ENCODE results near the gene ARHGAP1. TPM values are rescaled to one million over a fixed set of nuclear protein-coding genes. Genes with fewer than 3 reads are reported as not detected.

ARHGAP1 gene
- total and polyA plus RNA-seq, 8 donors: 18.7 to 51.1 (median 28.4) TPM

- intact Hi-C loops (cut with DNase I): no loop called here
- no peak overlapping the region for H3K27ac ChIP-seq
- DNase-seq: no peak
- no peaks in the 10 kb centered on the region for H3K27me3 ChIP-seq
- peaks cover 0 to 5% (median 0%) of the 10 kb centered on the region in 3 donors for H3K4me1 ChIP-seq
- no peaks in the 10 kb centered on the region for H3K36me3 ChIP-seq
- peak in 3 of 4 donors; percentile 22 to 41 (median 41) for ATAC-seq
- H3K9me3 ChIP-seq: no peaks in the 10 kb centered on the region
- no peak for FAIRE-seq
- no peak for TF ChIP-seq CTCF (IDR thresholded peaks at IDR 0.05)
- 76 to 82% methylated on average over 6 of the region's 6 CpGs for WGBS, 2 donors
- H3K4me3 ChIP-seq: no peak overlapping the region
These were observed 60.2 kb downstream of the ARHGAP1 start for GRCh38 chr11:46640036-46640788.

GRCh38 chr11:46639197-46639839 lies 61.1 kb downstream of the ARHGAP1 start:
- no peaks in the 10 kb centered on the region for H3K9me3 ChIP-seq
- WGBS, 2 donors: 95 to 97% methylated on average over 7 of the region's 7 CpGs
- TF ChIP-seq CTCF (IDR thresholded peaks at IDR 0.05): no peak
- H3K36me3 ChIP-seq: no peaks in the 10 kb centered on the region
- H3K4me1 ChIP-seq: peaks cover 0 to 5% (median 0%) of the 10 kb centered on the region in 3 donors
- H3K27me3 ChIP-seq: no peaks in the 10 kb centered on the region
- no peak overlapping the region for H3K27ac ChIP-seq
- ATAC-seq (no peak), DNase-seq (no peak), FAIRE-seq (no peak)
- intact Hi-C loops (cut with DNase I): no loop called here
- no peak overlapping the region for H3K4me3 ChIP-seq

DNA sequence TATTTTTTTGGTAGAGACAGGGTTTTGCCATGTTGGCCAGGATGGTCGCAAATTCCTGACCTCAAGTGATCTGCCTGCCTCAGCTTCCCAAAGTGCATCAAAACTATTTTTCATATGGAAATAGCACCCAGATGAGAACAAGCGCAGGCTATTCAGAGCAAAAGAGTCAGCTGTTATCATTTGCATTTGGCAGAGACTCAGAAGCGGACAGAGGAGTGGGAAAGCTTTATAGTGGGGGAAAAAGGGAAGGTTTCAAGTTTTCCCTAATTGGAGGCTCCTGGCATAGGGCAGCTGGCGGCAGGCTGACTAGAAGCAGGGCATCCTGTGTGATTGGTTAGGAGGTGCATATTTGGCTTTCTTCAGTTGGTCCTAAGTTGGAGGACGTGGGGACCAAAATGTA lies 62.9 kb downstream of the ARHGAP1 start:
- WGBS, 2 donors: 96% methylated on average over 5 of the region's 5 CpGs
- DNase-seq: no peak
- intact Hi-C loops (cut with DNase I): no loop called here
- Histone ChIP-seq H3K27me3 (no peaks in the 10 kb centered on the region), H3K27ac (no peak overlapping the region), H3K9me3 (no peaks in the 10 kb centered on the region), H3K4me1 (peaks cover 0 to 5% (median 0%) of the 10 kb centered on the region in 3 donors), H3K4me3 (no peak overlapping the region), H3K36me3 (peaks cover 0 to under 1% (median 0%) of the 10 kb centered on the region in 3 donors)
- ATAC-seq: no peak
- no peak for FAIRE-seq
- no peak for TF ChIP-seq CTCF (IDR thresholded peaks at IDR 0.05)

- no peak for FAIRE-seq
- no peak overlapping the region for H3K27ac ChIP-seq
- H3K36me3 ChIP-seq: peaks cover 0 to 10% (median 10%) of the 10 kb centered on the region in 3 donors
- DNase-seq: no peak
- ATAC-seq: no peak
- H3K9me3 ChIP-seq: no peaks in the 10 kb centered on the region
- whole genome bisulfite sequencing, 2 donors: 84 to 85% methylated on average over 5 of the region's 5 CpGs
- intact Hi-C loops (cut with DNase I): no loop called here
- H3K27me3 ChIP-seq: no peaks in the 10 kb centered on the region
- peaks cover 0 to 5% (median 0%) of the 10 kb centered on the region in 3 donors for H3K4me1 ChIP-seq
- TF ChIP-seq CTCF (IDR thresholded peaks at IDR 0.05): no peak
- H3K4me3 ChIP-seq: no peak overlapping the region
These were observed 64.8 kb downstream of the ARHGAP1 start for GRCh38 chr11:46635557-46636139.
